CD4-positive, alpha-beta memory T cell (primary cell): ENCODE results near the gene PAIP2. TPM values are rescaled to one million over a fixed set of nuclear protein-coding genes. Genes with fewer than 3 reads are reported as not detected.
A peak's percentile ranks its signal among the peaks of the same experiment; 100 is the strongest.

Experiments
- CTCF ChIA-PET: fragments of 350-600 bp; sonication (Branson Sonifier 250); formaldehyde crosslinking; loops from one replicate; lab custom pipeline; 2021; ENCODE audit warnings: inconsistent platforms; ENCODE audit not compliant: partially characterized antibody; lab: Charles Lee
- POLR2A ChIA-PET: fragments of 350-600 bp; sonication (Branson Sonifier 250); formaldehyde crosslinking; loops from one replicate; lab custom pipeline; 2021; ENCODE audit not compliant: partially characterized antibody; lab: Charles Lee
- DNase-seq, 5 donors: peaks; one replicate each; pipeline versions ENCODE4 v3.0.0 to v3.0.0-alpha.2; 2020 to 2022; ENCODE audit warnings: mixed read lengths in 1 of 5
- H3K27ac ChIP-seq: one replicate; pipeline ENCODE4 v1.7.0; 2013; ENCODE audit warnings: low read depth, low read length
- H3K27me3 ChIP-seq: 2 replicates; pipeline ENCODE4 v1.7.0; 2013; ENCODE audit warnings: mild to moderate bottlenecking, low read length, moderate library complexity; ENCODE audit not compliant: insufficient read depth
- H3K36me3 ChIP-seq: 2 replicates; pipeline ENCODE4 v1.7.0; 2013; ENCODE audit warnings: mild to moderate bottlenecking, low read length, moderate library complexity; ENCODE audit not compliant: insufficient read depth
- H3K4me1 ChIP-seq: 2 replicates; pipeline ENCODE4 v1.7.0; 2013; ENCODE audit warnings: mild to moderate bottlenecking, low read length, moderate library complexity; ENCODE audit not compliant: insufficient read depth
- H3K4me3 ChIP-seq, 2 donors: one replicate each; pipeline ENCODE4 v1.7.0; 2013; ENCODE audit warnings: low read length in 2 of 2, mild to moderate bottlenecking in 1 of 2
- H3K9me3 ChIP-seq, 2 donors: one replicate each; pipeline ENCODE4 v1.7.0; 2013; ENCODE audit warnings: low read length in 2 of 2, control low read depth in 1 of 2; ENCODE audit not compliant: control insufficient read depth in 1 of 2
- H3K27ac Mint-ChIP-seq, 7 donors: one replicate each; pipeline ENCODE4 v1.8.0; 2020 to 2021; ENCODE audit warnings: mixed read lengths in 7 of 7, mild to moderate bottlenecking in 6 of 7, inconsistent platforms in 3 of 7, moderate library complexity in 3 of 7
- H3K27me3 Mint-ChIP-seq, 2 donors: one replicate each; pipeline ENCODE4 v1.8.0; 2020 to 2021; ENCODE audit warnings: mixed read lengths in 2 of 2
- H3K36me3 Mint-ChIP-seq, 2 donors: one replicate each; pipeline ENCODE4 v1.8.0; 2020 to 2021; ENCODE audit warnings: mixed read lengths in 2 of 2, inconsistent platforms in 1 of 2, mild to moderate bottlenecking in 1 of 2
- H3K4me1 Mint-ChIP-seq, 4 donors: one replicate each; pipeline ENCODE4 v1.8.0; 2020 to 2021; ENCODE audit warnings: mixed read lengths in 4 of 4, mild to moderate bottlenecking in 1 of 4
- H3K4me3 Mint-ChIP-seq, 8 donors: one replicate each; pipeline ENCODE4 v1.8.0; 2020 to 2021; ENCODE audit warnings: mixed read lengths in 8 of 8, mild to moderate bottlenecking in 7 of 8, moderate library complexity in 6 of 8, inconsistent platforms in 3 of 8
- H3K9me3 Mint-ChIP-seq, 8 donors: one replicate each; pipeline ENCODE4 v1.8.0; 2020 to 2021; ENCODE audit warnings: mixed read lengths in 8 of 8, mild to moderate bottlenecking in 5 of 8, inconsistent platforms in 3 of 8, moderate library complexity in 1 of 8
- intact Hi-C: fragments of 100-400 bp; cut with micrococcal nuclease; formaldehyde crosslinking; loops from one replicate; pipeline ENCODE4 v1.15.1; 2023
- polyA plus RNA-seq, 2 donors: library from polyadenylated mRNA; unstranded; fragments of 300-500 nt; fragmentation: Illumina TruSeq; gene quantifications; one replicate each; pipeline ENCODE4 v1.2.3, GENCODE V29; 2021
- total RNA-seq, 2 experiments: library from RNA; stranded (reverse); gene quantifications; one replicate each; pipeline ENCODE4 v1.2.3, GENCODE V29; 2021

Gene PAIP2
- total and polyA plus RNA-seq, 4 experiments from 2014 or later: 109 to 503 (median 211) TPM

GRCh38 chr5:139296198-139296597 lies 45.5 kb upstream of the PAIP2 start:
- ChIA-PET POLR2A (interaction anchor here (0.9 to 5.4 kb wide), 7 partner anchors 12 to 98 kb away, joined by 3 to 149 read pairs (median 15); partner anchors contain the start of genes PAIP2 and SIL1), CTCF (interaction anchor here (1.2 to 2.6 kb wide), 4 partner anchors 8 to 45 kb away, joined by 3 to 10 read pairs (median 4); partner anchors contain the start of gene PAIP2)
- H3K9me3 ChIP-seq: no peaks in the 10 kb centered on the region
- peaks cover 0 to 44% of the 10 kb centered on the region in 2 donors for H3K36me3 Mint-ChIP-seq
- no peaks in the 10 kb centered on the region for H3K27me3 ChIP-seq
- no peak overlapping the region for H3K27ac ChIP-seq
- peak overlapping the region; percentile 69 to 99 (median 87) for H3K4me3 Mint-ChIP-seq
- H3K4me3 ChIP-seq: peak overlapping the region in 1 of 2 donors; percentile 18
- H3K4me1 ChIP-seq: peaks cover 73% of the 10 kb centered on the region
- no peak for DNase-seq
- intact Hi-C loops: no loop called here
- H3K36me3 ChIP-seq: no peaks in the 10 kb centered on the region
- no peaks in the 10 kb centered on the region for H3K9me3 Mint-ChIP-seq
- H3K4me1 Mint-ChIP-seq: peaks cover 46 to 76% (median 59%) of the 10 kb centered on the region in 4 donors
- H3K27me3 Mint-ChIP-seq: no peaks in the 10 kb centered on the region
- H3K27ac Mint-ChIP-seq: peak overlapping the region in 5 of 7 donors; percentile 10 to 99 (median 68)

- peaks cover 80% of the 10 kb centered on the region for H3K4me1 ChIP-seq
- H3K4me3 ChIP-seq: peak overlapping the region in 1 of 2 donors; percentile 18
- peak overlapping the region in 3 of 7 donors; percentile 20 to 99 (median 57) for H3K27ac Mint-ChIP-seq
- H3K27me3 Mint-ChIP-seq: no peaks in the 10 kb centered on the region
- CTCF ChIA-PET: interaction anchor here (1.3 to 2.6 kb wide), 3 partner anchors 10 to 45 kb away, joined by 3 to 10 read pairs (median 4); partner anchors contain the start of gene PAIP2
- H3K4me3 Mint-ChIP-seq: peak overlapping the region; percentile 54 to 99 (median 76)
- DNase-seq: no peak
- no peaks in the 10 kb centered on the region for H3K9me3 ChIP-seq
- H3K36me3 Mint-ChIP-seq: peaks cover 5 to 49% of the 10 kb centered on the region in 2 donors
- POLR2A ChIA-PET: interaction anchor here (0.6 to 5.4 kb wide), 6 partner anchors 12 to 174 kb away, joined by 3 to 149 read pairs (median 14); partner anchors contain the start of genes PAIP2 and SMIM33
- intact Hi-C loops: loop anchor here (1.0 kb wide), 1 partner anchor 9 kb away; no protein-coding TSS in a partner anchor
- H3K27ac ChIP-seq: peak overlapping the region; percentile 25
- H3K27me3 ChIP-seq: no peaks in the 10 kb centered on the region
- H3K9me3 Mint-ChIP-seq: no peaks in the 10 kb centered on the region
- peaks cover 52 to 83% (median 65%) of the 10 kb centered on the region in 4 donors for H3K4me1 Mint-ChIP-seq
- H3K36me3 ChIP-seq: no peaks in the 10 kb centered on the region
Observed at GRCh38 chr5:139296862-139297326, 44.8 kb upstream of the PAIP2 start.

- Histone ChIP-seq H3K27me3 (no peaks in the 10 kb centered on the region), H3K4me3 (no peak overlapping the region), H3K9me3 (no peaks in the 10 kb centered on the region), H3K36me3 (no peaks in the 10 kb centered on the region), H3K27ac (no peak overlapping the region), H3K4me1 (peaks cover 84% of the 10 kb centered on the region)
- H3K4me1 Mint-ChIP-seq: peaks cover 56 to 88% (median 70%) of the 10 kb centered on the region in 4 donors
- H3K27ac Mint-ChIP-seq: peak overlapping the region in 6 of 7 donors; percentile 5 to 99 (median 28)
- ChIA-PET CTCF (interaction anchor here (1.5 to 2.6 kb wide), 2 partner anchors 22 to 44 kb away, joined by 4 to 10 read pairs; partner anchors contain the start of gene PAIP2), POLR2A (interaction anchor here (0.8 to 4.9 kb wide), 4 partner anchors 11 to 45 kb away, joined by 3 to 114 read pairs (median 14); no protein-coding TSS in a partner anchor)
- peak overlapping the region; percentile 54 to 99 (median 76) for H3K4me3 Mint-ChIP-seq
- peaks cover 7 to 52% of the 10 kb centered on the region in 2 donors for H3K36me3 Mint-ChIP-seq
- intact Hi-C loops: loop anchor here (1.0 kb wide), 1 partner anchor 9 kb away; no protein-coding TSS in a partner anchor
- H3K27me3 Mint-ChIP-seq: no peaks in the 10 kb centered on the region
- H3K9me3 Mint-ChIP-seq: no peaks in the 10 kb centered on the region
- DNase-seq: no peak
Observed at GRCh38 chr5:139297439-139298133, 44.1 kb upstream of the PAIP2 start.

GRCh38 chr5:139298242-139298641 lies 43.4 kb upstream of the PAIP2 start:
- H3K27me3 Mint-ChIP-seq: no peaks in the 10 kb centered on the region
- H3K9me3 ChIP-seq: no peaks in the 10 kb centered on the region
- H3K36me3 Mint-ChIP-seq: peaks cover 7 to 52% of the 10 kb centered on the region in 2 donors
- H3K4me1 Mint-ChIP-seq: peaks cover 61 to 93% (median 73%) of the 10 kb centered on the region in 4 donors
- peak overlapping the region; percentile 44 to 99 (median 79) for H3K27ac Mint-ChIP-seq
- POLR2A ChIA-PET: interaction anchor here (0.8 to 2.8 kb wide), 3 partner anchors 23 to 44 kb away, joined by 3 to 18 read pairs (median 9); no protein-coding TSS in a partner anchor
- H3K4me1 ChIP-seq: peaks cover 84% of the 10 kb centered on the region
- H3K27me3 ChIP-seq: no peaks in the 10 kb centered on the region
- H3K9me3 Mint-ChIP-seq: no peaks in the 10 kb centered on the region
- no peaks in the 10 kb centered on the region for H3K36me3 ChIP-seq
- H3K4me3 Mint-ChIP-seq: peak overlapping the region; percentile 53 to 99 (median 75)
- no peak for DNase-seq
- CTCF ChIA-PET: no interaction called here
- intact Hi-C loops: no loop called here
- H3K27ac ChIP-seq: no peak overlapping the region
- H3K4me3 ChIP-seq: no peak overlapping the region

- no peak for DNase-seq
- Histone ChIP-seq H3K9me3 (no peaks in the 10 kb centered on the region), H3K4me3 (peak overlapping the region in 1 of 2 donors; percentile 7), H3K27me3 (no peaks in the 10 kb centered on the region), H3K27ac (peak overlapping the region; percentile 2), H3K36me3 (no peaks in the 10 kb centered on the region), H3K4me1 (peaks cover 96% of the 10 kb centered on the region)
- ChIA-PET CTCF (interaction anchor here (0.9 to 1.1 kb wide), 3 partner anchors 24 to 112 kb away, joined by 3 to 4 read pairs (median 4); no protein-coding TSS in a partner anchor), POLR2A (interaction anchor here (1.6 to 1.9 kb wide), 2 partner anchors 12 to 42 kb away, joined by 5 to 10 read pairs; partner anchors contain the start of gene PAIP2)
- no peaks in the 10 kb centered on the region for H3K9me3 Mint-ChIP-seq
- intact Hi-C loops: no loop called here
- H3K27me3 Mint-ChIP-seq: no peaks in the 10 kb centered on the region
- H3K4me1 Mint-ChIP-seq: peaks cover 64 to 96% (median 82%) of the 10 kb centered on the region in 4 donors
- H3K36me3 Mint-ChIP-seq: peaks cover 7 to 39% of the 10 kb centered on the region in 2 donors
- H3K4me3 Mint-ChIP-seq: peak overlapping the region; percentile 17 to 99 (median 64)
- peak overlapping the region; percentile 3 to 99 (median 82) for H3K27ac Mint-ChIP-seq
Observed at GRCh38 chr5:139299486-139299885, 42.2 kb upstream of the PAIP2 start.

- DNase-seq: no peak
- Histone ChIP-seq H3K9me3 (no peaks in the 10 kb centered on the region), H3K27me3 (no peaks in the 10 kb centered on the region), H3K36me3 (no peaks in the 10 kb centered on the region), H3K4me1 (peaks cover 99% of the 10 kb centered on the region), H3K4me3 (no peak overlapping the region), H3K27ac (no peak overlapping the region)
- POLR2A ChIA-PET: interaction anchor here (0.7 to 0.9 kb wide), 2 partner anchors 8 to 10 kb away, joined by 3 read pairs; partner anchors contain the start of gene MATR3
- Mint-ChIP-seq H3K27ac (peak overlapping the region; percentile 49 to 99 (median 77)), H3K36me3 (peaks cover 7 to 23% of the 10 kb centered on the region in 2 donors), H3K4me1 (peaks cover 69 to 97% (median 85%) of the 10 kb centered on the region in 4 donors), H3K9me3 (no peaks in the 10 kb centered on the region), H3K27me3 (no peaks in the 10 kb centered on the region), H3K4me3 (peak overlapping the region in 7 of 8 donors; percentile 63 to 99 (median 72))
- CTCF ChIA-PET: no interaction called here
- intact Hi-C loops: loop anchor here (1.0 kb wide), 1 partner anchor 8 kb away; no protein-coding TSS in a partner anchor
Observed at GRCh38 chr5:139301808-139302499, 39.7 kb upstream of the PAIP2 start.
